22Rv1 (cell line): Measurements from ENCODE around the gene EYA2.
"Not testable (repeated sequence)": the region's sequence is repeated elsewhere in the genome, so short reads cannot be mapped to it uniquely, and the experiment has no call there.

Experiments used
- CTCF ChIP-seq: fragments of 450-650 bp; IDR thresholded peaks from 2 replicates; pipeline ENCODE4 v1.5.1; 2017; ENCODE audit warnings: mild to moderate bottlenecking
- ZFX ChIP-seq: fragments of 450-650 bp; IDR thresholded peaks from 2 replicates; pipeline ENCODE4 v1.6.1; 2017; ENCODE audit warnings: antibody characterized with exemption, borderline replicate concordance

GRCh38 chr20:47176217-47176616 lies 281.6 kb downstream of the EYA2 start:
- TF ChIP-seq CTCF, ZFX: not testable (repeated sequence)
